H9 (cell line): ENCODE measurements around the gene NID1. TPM values are rescaled to one million over a fixed set of nuclear protein-coding genes. Genes with fewer than 3 reads are reported as not detected.

ENCODE experiments used
- DNase-seq: peaks from one replicate; pipeline ENCODE4 v3.0.0-alpha.2; 2017
- H2AFZ ChIP-seq: one replicate; pipeline ENCODE4 v1.6.1; 2013; ENCODE audit warnings: mild to moderate bottlenecking, low read length, control low read depth, moderate library complexity
- H2AK5ac ChIP-seq: 2 replicates; pipeline ENCODE4 v1.6.1; 2013; ENCODE audit warnings: low read length, control low read depth, mixed read lengths; ENCODE audit not compliant: insufficient read length
- H2BK120ac ChIP-seq: one replicate; pipeline ENCODE4 v1.6.1; 2013; ENCODE audit warnings: low read depth, mild to moderate bottlenecking, low read length, control low read depth, inconsistent platforms; ENCODE audit not compliant: poor library complexity, severe bottlenecking
- H2BK12ac ChIP-seq: 2 replicates; pipeline ENCODE4 v1.6.1; 2013; ENCODE audit warnings: low read length, control low read depth, mixed read lengths, low read depth; ENCODE audit not compliant: insufficient read length
- H2BK15ac ChIP-seq: 2 replicates; pipeline ENCODE4 v1.6.1; 2013; ENCODE audit warnings: low read depth, low read length, control low read depth
- H2BK20ac ChIP-seq: one replicate; pipeline ENCODE4 v1.6.1; 2013; ENCODE audit warnings: low read depth, mild to moderate bottlenecking, low read length, control low read depth, inconsistent platforms; ENCODE audit not compliant: poor library complexity, severe bottlenecking
- H2BK5ac ChIP-seq: 2 replicates; pipeline ENCODE4 v1.6.1; 2013; ENCODE audit warnings: low read length, control low read depth, mixed read lengths; ENCODE audit not compliant: insufficient read length
- H3K14ac ChIP-seq: 2 replicates; pipeline ENCODE4 v1.6.1; 2013; ENCODE audit warnings: low read length, control low read depth; ENCODE audit not compliant: insufficient read depth
- H3K18ac ChIP-seq: 2 replicates; pipeline ENCODE4 v1.6.1; 2013; ENCODE audit warnings: low read depth, mild to moderate bottlenecking, mixed read lengths, low read length, control low read depth; ENCODE audit not compliant: insufficient read length
- H3K23ac ChIP-seq: 2 replicates; pipeline ENCODE4 v1.6.1; 2013; ENCODE audit warnings: low read length, control low read depth, mixed read lengths, low read depth; ENCODE audit not compliant: insufficient read length
- H3K23me2 ChIP-seq: 2 replicates; pipeline ENCODE4 v1.6.1; 2013; ENCODE audit warnings: low read depth, mild to moderate bottlenecking, mixed read lengths, low read length, control low read depth; ENCODE audit not compliant: insufficient read length, poor library complexity, severe bottlenecking
- H3K27ac ChIP-seq: 2 replicates; pipeline ENCODE4 v1.5.1; 2013; ENCODE audit warnings: low read length, control low read depth, mixed read lengths, low read depth; ENCODE audit not compliant: insufficient read length
- H3K27me3 ChIP-seq: 2 replicates; pipeline ENCODE4 v1.6.1; 2013; ENCODE audit warnings: low read length, control low read depth, inconsistent platforms; ENCODE audit not compliant: insufficient read depth
- H3K4ac ChIP-seq: 2 replicates; pipeline ENCODE4 v1.6.1; 2013; ENCODE audit warnings: low read depth, mild to moderate bottlenecking, control low read depth, inconsistent platforms, low read length, moderate library complexity
- H3K4me1 ChIP-seq: 2 replicates; pipeline ENCODE4 v1.6.1; 2013; ENCODE audit warnings: low read length, control low read depth, inconsistent platforms; ENCODE audit not compliant: insufficient read depth
- H3K4me2 ChIP-seq: 2 replicates; pipeline ENCODE4 v1.6.1; 2013; ENCODE audit warnings: low read length, control low read depth, mixed read lengths; ENCODE audit not compliant: insufficient read length, insufficient read depth
- H3K56ac ChIP-seq: 2 replicates; pipeline ENCODE4 v1.6.1; 2013; ENCODE audit warnings: low read depth, mild to moderate bottlenecking, mixed read lengths, low read length, control low read depth; ENCODE audit not compliant: insufficient read length
- H3K79me1 ChIP-seq: 2 replicates; pipeline ENCODE4 v1.6.1; 2013; ENCODE audit warnings: low read depth, mild to moderate bottlenecking, moderate library complexity, low read length, control low read depth, inconsistent platforms; ENCODE audit not compliant: insufficient read depth, poor library complexity, severe bottlenecking
- H3K79me2 ChIP-seq: 2 replicates; pipeline ENCODE4 v1.6.1; 2013; ENCODE audit warnings: low read length, control low read depth, inconsistent platforms; ENCODE audit not compliant: insufficient read depth
- H3K9ac ChIP-seq: 2 replicates; pipeline ENCODE4 v1.6.1; 2013; ENCODE audit warnings: low read length, control low read depth, mixed read lengths; ENCODE audit not compliant: insufficient read length; ENCODE audit errors: extremely low read depth
- H3K9me3 ChIP-seq: one replicate; pipeline ENCODE4 v1.6.1; 2013; ENCODE audit warnings: low read depth, low read length, inconsistent platforms; ENCODE audit not compliant: control insufficient read depth
- H3T11ph ChIP-seq: one replicate; pipeline ENCODE4 v1.6.1; 2013; ENCODE audit warnings: mild to moderate bottlenecking, low read length, control low read depth, inconsistent platforms
- H4K20me1 ChIP-seq: one replicate; pipeline ENCODE4 v1.6.1; 2013; ENCODE audit not compliant: control insufficient read depth, insufficient read length, insufficient read depth
- H4K5ac ChIP-seq: 2 replicates; pipeline ENCODE4 v1.6.1; 2013; ENCODE audit warnings: low read depth, mild to moderate bottlenecking, mixed read lengths, low read length, control low read depth; ENCODE audit not compliant: insufficient read length
- H4K8ac ChIP-seq: replicated peaks from 2 replicates; pipeline ENCODE4 v1.6.1; 2013; ENCODE audit warnings: low read length, control low read depth, mixed read lengths, low read depth; ENCODE audit not compliant: insufficient read length
- H4K91ac ChIP-seq: 2 replicates; pipeline ENCODE4 v1.6.1; 2013; ENCODE audit warnings: low read depth, mild to moderate bottlenecking, moderate library complexity, mixed read lengths, low read length, control low read depth; ENCODE audit not compliant: insufficient read length
- H3K27ac Mint-ChIP-seq, 3 experiments: 2 replicates in 2 of 3; 3 replicates in 1 of 3; pipeline ENCODE4 v1.8.0; 2020 to 2021; ENCODE audit warnings: mixed read lengths in 3 of 3, mild to moderate bottlenecking in 1 of 3, moderate library complexity in 1 of 3
- H3K27me3 Mint-ChIP-seq: 2 replicates; pipeline ENCODE4 v1.8.0; 2021; ENCODE audit warnings: low read depth, mild to moderate bottlenecking, moderate library complexity, mixed read lengths
- H3K36me3 Mint-ChIP-seq, 3 experiments: 2 replicates in 2 of 3; 3 replicates in 1 of 3; pipeline ENCODE4 v1.8.0; 2020 to 2021; ENCODE audit warnings: low read depth in 3 of 3, mixed read lengths in 3 of 3; ENCODE audit not compliant: insufficient read depth in 1 of 3
- H3K4me1 Mint-ChIP-seq, 2 experiments: 2 replicates each; pipeline ENCODE4 v1.8.0; 2020; ENCODE audit warnings: mixed read lengths in 2 of 2
- H3K4me3 Mint-ChIP-seq, 2 experiments: 2 replicates in 1 of 2; 3 replicates in 1 of 2; pipeline ENCODE4 v1.8.0; 2020 to 2021; ENCODE audit warnings: mild to moderate bottlenecking in 2 of 2, mixed read lengths in 2 of 2, moderate library complexity in 1 of 2
- H3K9me3 Mint-ChIP-seq, 2 experiments: 2 replicates in 1 of 2; 3 replicates in 1 of 2; pipeline ENCODE4 v1.8.0; 2020; ENCODE audit warnings: mild to moderate bottlenecking in 2 of 2, mixed read lengths in 2 of 2, moderate library complexity in 1 of 2
- CTCF ChIP-seq: fragments of 200-600 bp; sonication (generic); conservative IDR thresholded peaks from 3 replicates; pipeline ENCODE4 v1.8.0; 2021; ENCODE audit warnings: antibody characterized with exemption, mild to moderate bottlenecking
- WGBS: extraction: QIAGEN DNeasy Blood & Tissue Kit; methylation state at CpG from one replicate; pipeline ENCODE4 v1.1.7; 2013; ENCODE audit warnings: missing lambda C conversion rate, low lambda C conversion rate, mixed read lengths; ENCODE audit not compliant: insufficient read length; ENCODE audit errors: extremely low coverage; 5-methylcytosine and 5-hydroxymethylcytosine counted together
- total RNA-seq: library from RNA; stranded (reverse); gene quantifications from 2 replicates; pipeline ENCODE4 v1.2.1, GENCODE V29; 2021

The NID1 gene
- total RNA-seq, 1 experiment from 2014 or later = 28.5 TPM

- Histone ChIP-seq H4K5ac (no peak overlapping the region), H3K27me3 (no peaks in the 10 kb centered on the region), H2BK120ac (no peak overlapping the region), H3K56ac (no peak overlapping the region), H2AFZ (peak overlapping the region; percentile 76), H3K4ac (no peak overlapping the region), H3K79me2 (no peaks in the 10 kb centered on the region), H4K8ac (no peak overlapping the region), H3K79me1 (no peaks in the 10 kb centered on the region), H3K27ac (no peak overlapping the region), H3K9ac (peak overlapping the region; percentile 50), H2AK5ac (no peak overlapping the region), H3K4me2 (peak overlapping the region; percentile 72), H3K9me3 (peaks cover 2% of the 10 kb centered on the region), H4K91ac (no peak overlapping the region), H2BK15ac (no peak overlapping the region), H3K4me1 (no peaks in the 10 kb centered on the region), H3K14ac (peak overlapping the region; percentile 44; the same call in 1 of the 2 replicates), H3K23me2 (peaks cover 5% of the 10 kb centered on the region), H3K23ac (no peak overlapping the region), H3K18ac (peak overlapping the region; percentile 22), H2BK5ac (no peak overlapping the region), H3T11ph (no peak overlapping the region), H4K20me1 (no peaks in the 10 kb centered on the region), H2BK12ac (no peak overlapping the region), H2BK20ac (no peak overlapping the region)
- peak; percentile 93 for DNase-seq
- H3K36me3 Mint-ChIP-seq = no peaks in the 10 kb centered on the region
- no peaks in the 10 kb centered on the region; the same call in 1 of the 2 replicates for H3K27me3 Mint-ChIP-seq
- no peaks in the 10 kb centered on the region for H3K9me3 Mint-ChIP-seq
- peaks cover 7 to 12% of the 10 kb centered on the region in 2 experiments; a peak in 3 of 4 replicates for H3K4me1 Mint-ChIP-seq
- peak; percentile 89 for TF ChIP-seq CTCF
- H3K4me3 Mint-ChIP-seq = peak overlapping the region; percentile 72 to 85
- WGBS = no CpG with 5 or more reads among the region's 29 CpGs
- peak overlapping the region; percentile 59 to 97 (median 88) for H3K27ac Mint-ChIP-seq
Measured at GRCh38 chr1:235971571-235972310, 93.1 kb downstream of the NID1 start.
